Measurements from ENCODE around the gene CDC42BPA. TPM values are rescaled to one million over a fixed set of nuclear protein-coding genes. Genes with fewer than 3 reads are reported as not detected.
"Not testable (repeated sequence)": the region's sequence is repeated elsewhere in the genome, so short reads cannot be mapped to it uniquely, and the experiment has no call there.

CDC42BPA gene
- polyA plus RNA-seq, 4 donors: 10.8 to 19.9 (median 13.8) TPM

DNA sequence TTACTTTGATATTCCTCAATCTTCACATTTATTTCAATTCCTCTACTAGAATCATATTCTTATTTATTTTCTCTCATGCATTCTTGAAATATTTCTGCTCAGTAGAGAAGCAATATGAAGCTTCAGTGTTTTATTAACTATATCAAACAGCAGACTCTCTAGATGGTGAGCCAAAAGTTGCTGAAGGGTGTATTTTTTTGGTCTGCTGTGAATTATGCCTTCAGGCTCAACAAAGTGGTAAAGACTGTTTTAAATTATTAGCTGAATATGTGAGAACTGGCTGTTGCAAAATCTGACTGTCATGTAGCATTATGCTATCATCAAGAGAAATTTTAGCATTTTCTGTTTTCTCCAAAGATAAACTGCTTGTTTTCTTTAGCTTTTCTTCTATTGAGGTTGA is 24.9 kb upstream of the CDC42BPA start:
- Histone ChIP-seq H3K4me3 (ENCODE audit: low read depth in 1 of 3, low read length in 3 of 3) (no peak overlapping the region), H3K27me3 (ENCODE audit: control insufficient read depth in 3 of 3, insufficient read depth in 3 of 3, low read length in 3 of 3) (no peaks in the 10 kb centered on the region), H3K27ac (ENCODE audit: low read depth in 1 of 3, low read length in 2 of 3) (no peak overlapping the region), H3K4me1 (ENCODE audit: control insufficient read depth in 3 of 3, insufficient read depth in 2 of 3, low read depth in 1 of 3, low read length in 2 of 3) (no peaks in the 10 kb centered on the region), H3K9me3 (ENCODE audit: control insufficient read depth in 2 of 2, insufficient read depth in 1 of 2, low read depth in 1 of 2, low read length in 1 of 2) (peaks cover 0 to 4% of the 10 kb centered on the region in 2 donors), H3K36me3 (ENCODE audit: control insufficient read depth in 3 of 3, insufficient read depth in 2 of 3, low read depth in 1 of 3, low read length in 3 of 3) (no peaks in the 10 kb centered on the region)
- DNase-seq: no peak
- FAIRE-seq: no peak

DNA sequence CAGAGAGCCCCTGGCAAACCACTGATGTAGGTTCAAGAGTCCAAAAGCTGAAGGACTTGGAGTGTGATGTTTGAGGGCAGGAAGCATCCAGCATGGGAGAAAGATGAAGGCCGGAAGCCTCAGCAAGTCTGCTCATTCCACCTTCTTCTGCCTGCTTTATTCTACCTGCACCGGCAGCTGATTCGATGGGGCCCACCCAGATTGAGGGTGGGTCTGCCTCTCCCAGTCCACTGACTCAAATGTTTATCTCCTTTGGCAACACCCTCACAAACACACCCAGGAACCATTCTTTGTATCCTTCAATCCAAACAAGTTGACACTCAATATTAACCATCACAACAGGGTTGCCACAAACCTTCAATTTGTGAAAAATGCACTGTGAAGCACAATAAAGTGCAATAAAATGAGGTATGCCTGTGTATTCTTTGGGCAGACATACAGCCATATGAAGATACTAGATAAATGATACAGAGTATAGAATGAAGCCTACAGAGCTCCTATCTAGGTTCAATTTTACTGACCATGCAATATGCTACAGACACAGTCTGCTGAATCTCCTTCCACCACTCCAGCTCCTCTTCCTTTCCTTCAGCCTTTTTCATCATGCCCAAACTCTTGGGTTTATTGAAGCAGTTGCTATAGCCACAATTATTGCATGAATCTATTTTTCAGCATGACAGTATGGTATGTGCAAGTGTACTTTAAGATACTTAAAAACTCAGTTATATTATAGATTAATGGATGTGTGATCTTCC is 24.0 kb upstream of the CDC42BPA start:
- FAIRE-seq (no peak), DNase-seq (no peak)
- H3K27me3 ChIP-seq (ENCODE audit: control insufficient read depth in 3 of 3, insufficient read depth in 3 of 3, low read length in 3 of 3): no peaks in the 10 kb centered on the region
- H3K4me1 ChIP-seq (ENCODE audit: control insufficient read depth in 3 of 3, insufficient read depth in 2 of 3, low read depth in 1 of 3, low read length in 2 of 3): no peaks in the 10 kb centered on the region
- no peaks in the 10 kb centered on the region for H3K36me3 ChIP-seq (ENCODE audit: control insufficient read depth in 3 of 3, insufficient read depth in 2 of 3, low read depth in 1 of 3, low read length in 3 of 3)
- H3K27ac ChIP-seq (ENCODE audit: low read depth in 1 of 3, low read length in 2 of 3): no peak overlapping the region
- 86 to 96% (median 94%) methylated on average over 3 of the region's 3 CpGs for WGBS, 3 donors
- H3K4me3 ChIP-seq (ENCODE audit: low read depth in 1 of 3, low read length in 3 of 3): no peak overlapping the region
- H3K9me3 ChIP-seq (ENCODE audit: control insufficient read depth in 2 of 2, insufficient read depth in 1 of 2, low read depth in 1 of 2, low read length in 1 of 2): peaks cover 0 to 4% of the 10 kb centered on the region in 2 donors

DNA sequence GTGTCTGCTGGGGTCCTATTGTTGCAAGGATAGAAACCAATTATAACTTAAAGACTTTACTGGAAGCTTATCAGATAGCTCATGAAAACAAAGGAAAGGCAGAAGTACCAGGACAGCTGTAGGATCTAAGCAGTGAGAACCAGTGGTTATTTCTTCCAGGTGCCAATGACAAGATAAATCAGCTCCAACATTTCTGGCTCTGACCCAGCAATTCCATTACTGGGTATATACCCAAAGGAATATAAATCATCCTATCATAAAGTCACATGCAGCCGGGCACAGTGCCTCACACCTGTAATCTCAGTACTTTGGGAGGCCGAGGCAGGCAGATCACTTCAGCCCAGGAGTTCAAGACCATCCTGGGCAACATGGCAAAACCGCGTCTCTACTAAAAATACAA is 17.8 kb upstream of the CDC42BPA start:
- not testable (repeated sequence) for H3K4me3 ChIP-seq (ENCODE audit: low read depth in 1 of 3, low read length in 3 of 3); FAIRE-seq

DNA sequence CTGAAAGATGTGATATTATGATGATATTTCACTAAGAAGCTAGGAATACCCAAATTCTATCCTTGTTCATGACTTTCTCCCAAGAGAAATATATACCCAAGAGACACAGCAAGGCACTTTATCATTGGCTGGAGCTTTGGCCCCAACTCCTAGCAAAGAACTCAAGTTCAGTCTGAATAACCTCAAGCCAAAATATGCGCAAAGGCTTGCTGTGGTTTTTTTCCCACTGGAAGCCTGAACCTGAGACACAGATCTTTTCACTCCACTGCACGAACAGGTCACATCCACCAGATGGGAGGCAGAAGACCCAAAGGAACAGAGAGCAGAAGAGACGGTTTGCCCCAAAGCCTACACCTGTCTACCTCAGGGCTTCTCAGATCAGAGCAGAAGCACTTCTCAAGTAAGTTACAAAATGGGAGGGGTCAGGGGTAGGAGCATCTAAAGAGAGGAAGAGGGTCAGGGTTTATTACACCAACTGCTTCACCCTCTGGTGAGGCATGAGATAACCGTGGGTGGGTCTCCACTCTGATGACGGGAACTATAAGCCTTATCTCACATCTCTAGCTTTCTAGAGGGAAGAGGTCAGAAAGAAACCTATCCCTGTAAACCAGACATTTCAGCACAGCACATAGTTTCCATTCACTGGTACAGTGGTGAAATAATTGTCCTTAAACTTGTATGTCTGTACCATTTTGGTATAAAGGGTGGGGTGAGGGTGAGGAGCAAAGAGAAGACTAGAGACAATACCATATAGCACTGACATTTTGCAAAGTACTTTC is 17.1 kb upstream of the CDC42BPA start:
- FAIRE-seq (no peak), DNase-seq (peak; percentile 21 to 55)
- Histone ChIP-seq H3K27ac (ENCODE audit: low read depth in 1 of 3, low read length in 2 of 3) (no peak overlapping the region), H3K9me3 (ENCODE audit: control insufficient read depth in 2 of 2, insufficient read depth in 1 of 2, low read depth in 1 of 2, low read length in 1 of 2) (peaks cover 0 to 8% of the 10 kb centered on the region in 2 donors), H3K36me3 (ENCODE audit: control insufficient read depth in 3 of 3, insufficient read depth in 2 of 3, low read depth in 1 of 3, low read length in 3 of 3) (no peaks in the 10 kb centered on the region), H3K27me3 (ENCODE audit: control insufficient read depth in 3 of 3, insufficient read depth in 3 of 3, low read length in 3 of 3) (no peaks in the 10 kb centered on the region), H3K4me1 (ENCODE audit: control insufficient read depth in 3 of 3, insufficient read depth in 2 of 3, low read depth in 1 of 3, low read length in 2 of 3) (no peaks in the 10 kb centered on the region), H3K4me3 (ENCODE audit: low read depth in 1 of 3, low read length in 3 of 3) (no peak overlapping the region)
- 47 to 71% (median 53%) methylated on average over 5 of the region's 5 CpGs for whole genome bisulfite sequencing, 3 donors

More for the DNA sequence above, 17.8 kb upstream of the CDC42BPA start:
- not testable (repeated sequence) for DNase-seq; H3K27ac ChIP-seq (ENCODE audit: low read depth in 1 of 3, low read length in 2 of 3); H3K4me1 ChIP-seq (ENCODE audit: control insufficient read depth in 3 of 3, insufficient read depth in 2 of 3, low read depth in 1 of 3, low read length in 2 of 3); H3K9me3 ChIP-seq (ENCODE audit: control insufficient read depth in 2 of 2, insufficient read depth in 1 of 2, low read depth in 1 of 2, low read length in 1 of 2); H3K27me3 ChIP-seq (ENCODE audit: control insufficient read depth in 3 of 3, insufficient read depth in 3 of 3, low read length in 3 of 3); H3K36me3 ChIP-seq (ENCODE audit: control insufficient read depth in 3 of 3, insufficient read depth in 2 of 3, low read depth in 1 of 3, low read length in 3 of 3)
- 84 to 85% (median 85%) methylated on average over 4 of the region's 4 CpGs for WGBS, 3 donors

DNA sequence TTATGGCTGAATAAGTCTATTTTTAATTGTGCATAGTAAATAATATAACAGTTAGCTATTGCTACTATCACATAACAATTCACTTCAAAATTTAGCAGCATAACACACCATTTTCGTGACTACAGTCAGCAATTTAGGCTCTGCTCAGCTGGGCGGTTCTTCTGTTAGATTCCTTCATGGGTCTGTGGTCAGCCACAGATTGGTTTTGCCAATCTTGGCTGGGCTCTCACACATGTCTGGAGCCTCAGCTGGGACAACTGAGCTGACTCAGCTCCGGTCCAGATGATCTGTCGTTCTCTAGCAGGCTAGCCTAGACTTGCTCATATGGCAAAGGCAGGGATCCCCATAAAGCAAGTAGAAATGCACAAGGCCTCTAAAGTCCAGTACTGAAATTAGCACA is 15.1 kb upstream of the CDC42BPA start:
- DNase-seq: no peak

DNA sequence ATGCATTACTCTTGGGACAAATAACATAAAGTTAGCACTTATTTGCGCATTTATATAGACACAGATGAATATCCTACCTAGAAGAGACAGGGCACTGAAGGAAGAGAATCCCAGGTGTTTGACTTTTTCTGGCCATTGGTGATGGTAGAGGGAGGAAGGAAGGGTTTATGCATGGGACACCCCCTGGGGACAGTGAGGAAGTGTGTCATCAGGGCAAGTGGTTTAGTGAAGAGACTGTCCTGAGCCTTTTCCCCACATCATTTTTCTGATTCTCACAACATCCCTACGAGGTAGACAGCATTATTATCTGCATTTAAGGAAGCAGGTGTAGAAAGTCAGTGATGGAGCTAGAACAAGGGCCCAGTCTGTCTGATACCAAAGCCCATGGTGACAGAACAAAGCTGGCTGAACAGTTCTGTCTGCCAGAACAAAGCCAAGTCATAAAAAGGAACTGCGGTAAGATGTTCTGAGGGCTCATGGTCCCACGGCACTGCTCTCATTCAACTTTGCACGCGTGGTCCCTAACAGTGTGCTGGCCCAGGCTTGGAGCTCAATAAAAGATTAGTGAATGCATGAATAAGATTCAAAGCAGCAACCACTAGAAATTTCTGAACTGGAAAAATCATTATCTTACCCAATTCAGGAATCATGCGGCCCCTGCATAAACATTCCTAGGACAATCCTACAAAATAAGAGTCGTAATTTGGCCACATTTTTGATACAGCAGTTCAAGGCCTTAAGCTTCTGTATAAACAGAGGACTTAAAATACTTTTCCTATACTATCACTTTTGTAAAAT is 12.2 kb upstream of the CDC42BPA start:
- Histone ChIP-seq H3K27ac (ENCODE audit: low read depth in 1 of 3, low read length in 2 of 3) (no peak overlapping the region), H3K36me3 (ENCODE audit: control insufficient read depth in 3 of 3, insufficient read depth in 2 of 3, low read depth in 1 of 3, low read length in 3 of 3) (no peaks in the 10 kb centered on the region), H3K9me3 (ENCODE audit: control insufficient read depth in 2 of 2, insufficient read depth in 1 of 2, low read depth in 1 of 2, low read length in 1 of 2) (peaks cover 0 to 8% of the 10 kb centered on the region in 2 donors), H3K4me3 (ENCODE audit: low read depth in 1 of 3, low read length in 3 of 3) (no peak overlapping the region), H3K4me1 (ENCODE audit: control insufficient read depth in 3 of 3, insufficient read depth in 2 of 3, low read depth in 1 of 3, low read length in 2 of 3) (no peaks in the 10 kb centered on the region), H3K27me3 (ENCODE audit: control insufficient read depth in 3 of 3, insufficient read depth in 3 of 3, low read length in 3 of 3) (no peaks in the 10 kb centered on the region)
- DNase-seq (no peak), FAIRE-seq (no peak)
- 68 to 85% (median 82%) methylated on average over 8 of the region's 8 CpGs for WGBS, 3 donors

More for the DNA sequence above, 15.1 kb upstream of the CDC42BPA start:
- H3K27ac ChIP-seq (ENCODE audit: low read depth in 1 of 3, low read length in 2 of 3): no peak overlapping the region
- no peaks in the 10 kb centered on the region for H3K27me3 ChIP-seq (ENCODE audit: control insufficient read depth in 3 of 3, insufficient read depth in 3 of 3, low read length in 3 of 3)
- no peak overlapping the region for H3K4me3 ChIP-seq (ENCODE audit: low read depth in 1 of 3, low read length in 3 of 3)
- no peaks in the 10 kb centered on the region for H3K36me3 ChIP-seq (ENCODE audit: control insufficient read depth in 3 of 3, insufficient read depth in 2 of 3, low read depth in 1 of 3, low read length in 3 of 3)
- no peak for FAIRE-seq
- H3K9me3 ChIP-seq (ENCODE audit: control insufficient read depth in 2 of 2, insufficient read depth in 1 of 2, low read depth in 1 of 2, low read length in 1 of 2): peaks cover 0 to 8% of the 10 kb centered on the region in 2 donors
- 90 to 93% (median 92%) methylated on average over 4 of the region's 4 CpGs for WGBS, 3 donors
- no peaks in the 10 kb centered on the region for H3K4me1 ChIP-seq (ENCODE audit: control insufficient read depth in 3 of 3, insufficient read depth in 2 of 3, low read depth in 1 of 3, low read length in 2 of 3)

DNA sequence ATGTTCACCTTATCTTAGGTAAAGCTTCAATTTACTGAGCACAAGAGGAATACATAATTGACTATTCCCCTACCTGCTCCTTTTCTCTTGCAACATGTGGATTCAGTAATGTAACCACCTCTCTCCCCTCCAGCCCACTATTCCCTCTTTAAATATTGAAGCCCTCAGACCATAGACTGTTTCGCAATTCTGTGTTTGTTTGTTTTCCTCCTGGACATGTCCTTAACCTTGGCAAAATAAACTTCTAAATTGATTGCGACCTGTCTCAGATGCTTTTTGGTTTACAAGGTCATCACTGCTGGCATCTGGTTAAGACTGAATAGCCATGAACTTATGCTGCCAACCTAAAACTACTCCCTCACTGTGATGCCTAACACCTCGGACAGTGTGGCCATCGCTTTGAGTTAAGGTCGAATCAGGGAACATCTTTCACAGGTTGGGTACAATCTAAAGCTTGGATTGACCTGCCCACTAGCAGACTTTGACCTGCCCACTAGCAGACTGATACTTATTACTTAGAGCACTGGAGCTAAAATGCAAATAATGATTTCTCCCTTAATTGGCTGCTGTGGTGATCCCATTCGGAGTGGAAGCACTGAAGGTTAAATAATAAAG is 10.2 kb upstream of the CDC42BPA start:
- WGBS, 3 donors: 59 to 76% (median 72%) methylated on average over 6 of the region's 6 CpGs
- no peak for FAIRE-seq

DNA sequence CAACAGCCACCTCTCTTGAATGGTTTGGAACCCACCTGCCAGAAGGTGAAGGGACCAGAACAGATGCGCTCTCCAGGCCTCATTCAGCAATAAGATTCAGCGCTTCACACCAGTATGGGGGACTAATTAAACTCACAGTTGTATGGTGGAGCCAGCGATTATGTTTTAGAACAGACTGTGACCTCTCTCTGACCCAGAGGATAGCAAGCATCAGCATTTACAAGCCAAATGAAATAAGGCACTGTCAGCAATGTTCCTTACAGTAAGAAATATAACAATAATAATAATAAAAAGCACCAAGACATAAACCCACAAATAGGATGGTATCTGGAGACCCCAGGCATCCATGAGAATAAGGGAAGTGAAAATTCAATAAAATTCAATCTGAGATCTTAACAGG is 6.9 kb upstream of the CDC42BPA start:
- Histone ChIP-seq H3K27me3 (ENCODE audit: control insufficient read depth in 3 of 3, insufficient read depth in 3 of 3, low read length in 3 of 3) (no peaks in the 10 kb centered on the region), H3K36me3 (ENCODE audit: control insufficient read depth in 3 of 3, insufficient read depth in 2 of 3, low read depth in 1 of 3, low read length in 3 of 3) (no peaks in the 10 kb centered on the region), H3K4me3 (ENCODE audit: low read depth in 1 of 3, low read length in 3 of 3) (no peak overlapping the region), H3K9me3 (ENCODE audit: control insufficient read depth in 2 of 2, insufficient read depth in 1 of 2, low read depth in 1 of 2, low read length in 1 of 2) (peaks cover 0 to 7% of the 10 kb centered on the region in 2 donors), H3K27ac (ENCODE audit: low read depth in 1 of 3, low read length in 2 of 3) (no peak overlapping the region), H3K4me1 (ENCODE audit: control insufficient read depth in 3 of 3, insufficient read depth in 2 of 3, low read depth in 1 of 3, low read length in 2 of 3) (peaks cover 0 to 16% (median 6%) of the 10 kb centered on the region in 3 donors)
- no peak for FAIRE-seq
- 89 to 93% (median 90%) methylated on average over 3 of the region's 3 CpGs for WGBS, 3 donors
- DNase-seq: no peak

More for the DNA sequence above, 10.2 kb upstream of the CDC42BPA start:
- H3K4me3 ChIP-seq (ENCODE audit: low read depth in 1 of 3, low read length in 3 of 3): no peak overlapping the region
- DNase-seq: peak in 1 of 2 donors; percentile 13
- no peaks in the 10 kb centered on the region for H3K27me3 ChIP-seq (ENCODE audit: control insufficient read depth in 3 of 3, insufficient read depth in 3 of 3, low read length in 3 of 3)
- peaks cover 0 to 11% of the 10 kb centered on the region in 2 donors for H3K9me3 ChIP-seq (ENCODE audit: control insufficient read depth in 2 of 2, insufficient read depth in 1 of 2, low read depth in 1 of 2, low read length in 1 of 2)
- H3K4me1 ChIP-seq (ENCODE audit: control insufficient read depth in 3 of 3, insufficient read depth in 2 of 3, low read depth in 1 of 3, low read length in 2 of 3): peaks cover 0 to 2% (median 1%) of the 10 kb centered on the region in 3 donors
- H3K36me3 ChIP-seq (ENCODE audit: control insufficient read depth in 3 of 3, insufficient read depth in 2 of 3, low read depth in 1 of 3, low read length in 3 of 3): no peaks in the 10 kb centered on the region
- no peak overlapping the region for H3K27ac ChIP-seq (ENCODE audit: low read depth in 1 of 3, low read length in 2 of 3)
